GM23338 (cell line): ENCODE results near the gene SERPINB8. TPM values are rescaled to one million over a fixed set of nuclear protein-coding genes. Genes with fewer than 3 reads are reported as not detected.

Experiments used
- ATAC-seq: fragments of 200-7000 bp; cut with Tn5 transposase; 3 replicates; pipeline ENCODE4 v1.9.1; 2020
- DNase-seq: peaks from one replicate; pipeline ENCODE4 v3.0.0-alpha.2; 2015; ENCODE audit warnings: low spot score
- H2AFZ ChIP-seq: fragments of 200-600 bp; sonication (generic); 2 replicates; pipeline ENCODE4 v1.8.0; 2016; ENCODE audit warnings: antibody characterized with exemption, mild to moderate bottlenecking, moderate library complexity
- H3F3A ChIP-seq: fragments of 200-600 bp; sonication (generic); replicated peaks from 2 replicates; pipeline ENCODE4 v1.8.0; 2017; ENCODE audit warnings: antibody characterized with exemption, mixed run types, low read depth
- H3K27ac ChIP-seq: fragments of 200-600 bp; sonication (generic); 2 replicates; pipeline ENCODE4 v1.6.1; 2016; ENCODE audit warnings: low read depth
- H3K27me3 ChIP-seq: fragments of 200-600 bp; sonication (generic); 2 replicates; pipeline ENCODE4 v1.8.0; 2016; ENCODE audit warnings: mild to moderate bottlenecking, mixed run types, moderate library complexity; ENCODE audit not compliant: insufficient read depth
- H3K36me3 ChIP-seq: fragments of 200-600 bp; sonication (generic); 2 replicates; pipeline ENCODE4 v1.8.0; 2016; ENCODE audit warnings: mild to moderate bottlenecking; ENCODE audit not compliant: insufficient read depth
- H3K4me1 ChIP-seq: fragments of 200-600 bp; sonication (generic); 2 replicates; pipeline ENCODE4 v1.8.0; 2016; ENCODE audit warnings: mild to moderate bottlenecking, moderate library complexity; ENCODE audit not compliant: insufficient read depth
- H3K4me2 ChIP-seq: fragments of 200-600 bp; sonication (generic); 2 replicates; pipeline ENCODE4 v1.7.1; 2017; ENCODE audit warnings: mixed run types
- H3K4me3 ChIP-seq: fragments of 200-600 bp; sonication (generic); 2 replicates; pipeline ENCODE4 v1.6.1; 2016; ENCODE audit warnings: mixed run types
- H3K79me2 ChIP-seq: fragments of 200-600 bp; sonication (generic); replicated peaks from 2 replicates; pipeline ENCODE4 v1.8.0; 2017; ENCODE audit warnings: mild to moderate bottlenecking; ENCODE audit not compliant: insufficient read depth
- H3K9me2 ChIP-seq: fragments of 200-600 bp; sonication (generic); 2 replicates; pipeline ENCODE4 v1.8.0; 2017; ENCODE audit not compliant: insufficient read depth
- H4K20me1 ChIP-seq: fragments of 200-600 bp; sonication (generic); replicated peaks from 2 replicates; pipeline ENCODE4 v1.8.0; 2017; ENCODE audit warnings: mild to moderate bottlenecking; ENCODE audit not compliant: insufficient read depth
- H3K27ac Mint-ChIP-seq: 2 replicates; pipeline ENCODE4 v1.8.0; 2020; ENCODE audit warnings: inconsistent platforms, mild to moderate bottlenecking, moderate library complexity, mixed read lengths
- H3K27me3 Mint-ChIP-seq: 3 replicates; pipeline ENCODE4 v1.8.0; 2022; ENCODE audit warnings: low read depth, mild to moderate bottlenecking, moderate library complexity, mixed read lengths, inconsistent platforms; ENCODE audit not compliant: insufficient read depth, poor library complexity
- H3K36me3 Mint-ChIP-seq: 3 replicates; pipeline ENCODE4 v1.8.0; 2021; ENCODE audit warnings: low read depth, mild to moderate bottlenecking, inconsistent platforms, moderate library complexity, mixed read lengths
- H3K4me1 Mint-ChIP-seq: 3 replicates; pipeline ENCODE4 v1.8.0; 2020; ENCODE audit warnings: mild to moderate bottlenecking, inconsistent platforms, mixed read lengths
- H3K4me3 Mint-ChIP-seq: 3 replicates; pipeline ENCODE4 v1.8.0; 2021; ENCODE audit warnings: moderate library complexity, mild to moderate bottlenecking, inconsistent platforms, mixed read lengths
- H3K9me3 Mint-ChIP-seq: 3 replicates; pipeline ENCODE4 v1.8.0; 2020; ENCODE audit warnings: moderate library complexity, mild to moderate bottlenecking, inconsistent platforms, mixed read lengths
- CREB1 ChIP-seq: fragments of 250-450 bp; sonication (Bioruptor Pico); IDR thresholded peaks from 2 replicates; pipeline ENCODE4 v1.5.0; 2020; ENCODE audit warnings: low read depth, mild to moderate bottlenecking, moderate library complexity
- CTCF ChIP-seq, 2 experiments: fragments of 200-600 bp in 1 of 2; sonication (generic) in 1 of 2; conservative IDR thresholded peaks; 2 replicates each; pipeline versions ENCODE4 v1.5.1 to v1.6.1; 2016 to 2017; ENCODE audit warnings: antibody characterized with exemption in 2 of 2, low read depth in 2 of 2, mild to moderate bottlenecking in 2 of 2, moderate library complexity in 1 of 2
- ETS1 ChIP-seq: IDR thresholded peaks from 2 replicates; pipeline ENCODE4 v1.6.1; 2016; ENCODE audit warnings: antibody characterized with exemption
- EZH2 ChIP-seq: fragments of 200-600 bp; sonication (generic); IDR thresholded peaks from one replicate; pipeline ENCODE4 v1.8.0; 2017; ENCODE audit warnings: antibody characterized with exemption, mild to moderate bottlenecking, low read depth; ENCODE audit not compliant: unreplicated experiment
- EZH2phosphoT487 ChIP-seq: fragments of 200-600 bp; sonication (generic); IDR thresholded peaks from one replicate; pipeline ENCODE4 v1.8.1; 2018; ENCODE audit warnings: antibody characterized with exemption; ENCODE audit not compliant: unreplicated experiment
- JUNB ChIP-seq: IDR thresholded peaks from one replicate; pipeline ENCODE4 v1.6.1; 2016; ENCODE audit warnings: antibody characterized with exemption; ENCODE audit not compliant: unreplicated experiment
- NANOG ChIP-seq: IDR thresholded peaks from 2 replicates; pipeline ENCODE4 v1.6.1; 2016; ENCODE audit warnings: antibody characterized with exemption, borderline replicate concordance
- POLR2AphosphoS5 ChIP-seq: IDR thresholded peaks from 2 replicates; pipeline ENCODE4 v1.6.1; 2016; ENCODE audit warnings: antibody characterized with exemption, low read depth
- REST ChIP-seq: IDR thresholded peaks from one replicate; pipeline ENCODE4 v1.6.1; 2018; ENCODE audit warnings: antibody characterized with exemption; ENCODE audit not compliant: unreplicated experiment
- STAT1 ChIP-seq: IDR thresholded peaks from one replicate; pipeline ENCODE4 v1.6.1; 2016; ENCODE audit warnings: antibody characterized with exemption; ENCODE audit not compliant: unreplicated experiment
- ZNF114 ChIP-seq: fragments of 250-450 bp; sonication (Bioruptor Pico); IDR thresholded peaks from 2 replicates; pipeline ENCODE4 v1.5.0; 2020; ENCODE audit warnings: mild to moderate bottlenecking, moderate library complexity
- ZNF331 ChIP-seq: fragments of 250-450 bp; sonication (Bioruptor Pico); IDR thresholded peaks from 2 replicates; pipeline ENCODE4 v1.5.0; 2020; ENCODE audit warnings: low read depth, mild to moderate bottlenecking, moderate library complexity
- ZNF462 ChIP-seq: fragments of 250-450 bp; sonication (Bioruptor Pico); IDR thresholded peaks from 2 replicates; pipeline ENCODE4 v1.5.0; 2020; ENCODE audit warnings: mild to moderate bottlenecking, moderate library complexity
- long read RNA-seq: library from polyadenylated mRNA; unstranded; transcript quantifications from one replicate; pipeline ENCODE4 v2.0.0, GENCODE V29; 2020; ENCODE audit not compliant: unreplicated experiment
- polyA plus RNA-seq: library from polyadenylated mRNA; unstranded; fragments of >200 nt; fragmentation: Nextera tagmentation; extraction: Ambion mirVana; gene quantifications from 2 replicates; pipeline ENCODE4 v1.2.1, GENCODE V29; 2016
- total RNA-seq: library from RNA; depleted of rRNA; stranded (reverse); fragments of >200 nt; shearing (Covaris generic); gene quantifications from 2 replicates; pipeline ENCODE4 v1.2.3, GENCODE V29; 2014; rRNA removed

Gene SERPINB8
- total RNA-seq: 0.50 and 2.1 TPM in 2 replicates
- polyA plus RNA-seq: 0.50 and 1.7 TPM in 2 replicates
- long read RNA-seq: 0 reads

GRCh38 chr18:63969942-63970808, at the start of gene SERPINB8:
TSS of gene SERPINB8 (plus strand) at chr18:63970081. CDS start at chr18:63978309, 8,228 bp downstream.
- H3K36me3 ChIP-seq: no peaks in the 10 kb centered on the region
- H3K9me3 Mint-ChIP-seq: no peaks in the 10 kb centered on the region; the same call in 2 of the 3 replicates
- DNase-seq (peak; percentile 96), ATAC-seq (peak; percentile 94)
- H2AFZ ChIP-seq: peak within 1 kb of the TSS; percentile 98
- H3K27ac ChIP-seq: peak within 1 kb of the TSS; percentile 98
- H3K27ac Mint-ChIP-seq: peak within 1 kb of the TSS; percentile 96
- no peaks in the 10 kb centered on the region for H3K9me2 ChIP-seq
- H3K4me1 Mint-ChIP-seq: peaks cover 25% of the 10 kb centered on the region
- H3K79me2 ChIP-seq: no peaks in the 10 kb centered on the region; the same call in 1 of the 2 replicates
- peak within 1 kb of the TSS; percentile 97 for H3K4me3 ChIP-seq
- peaks cover 13% of the 10 kb centered on the region for H3K4me1 ChIP-seq
- H3K36me3 Mint-ChIP-seq: no peaks in the 10 kb centered on the region; the same call in 2 of the 3 replicates
- H3K4me3 Mint-ChIP-seq: peak within 1 kb of the TSS; percentile 85
- H3F3A ChIP-seq: 0 out of 2 replicates have a peak, but pooled peaks cover 2% of the 10 kb centered on the region
- H3K4me2 ChIP-seq: peak within 1 kb of the TSS; percentile 89
- no peaks in the 10 kb centered on the region for H4K20me1 ChIP-seq
- H3K27me3 ChIP-seq: peaks cover 68% of the 10 kb centered on the region
- H3K27me3 Mint-ChIP-seq: peaks cover 31% of the 10 kb centered on the region
- TF ChIP-seq JUNB (no peak), POLR2AphosphoS5 (peak; percentile 76), REST (no peak), STAT1 (no peak), ZNF462 (CRISPR knock-in tag) (no peak), CTCF (conservative IDR thresholded peaks at IDR 0.05; ENCODE audit: low read depth in 2 of 2) (no peak), ZNF331 (no peak), EZH2phosphoT487 (no peak), CREB1 (CRISPR knock-in tag) (peak; percentile 79), NANOG (no peak), ZNF114 (no peak), EZH2 (no peak), ETS1 (peak; percentile 53; the same call in 1 of the 2 replicates)
